Measurements from ENCODE around the gene POC1A. TPM values are rescaled to one million over a fixed set of nuclear protein-coding genes. Genes with fewer than 3 reads are reported as not detected.

POC1A gene
- total RNA-seq, 1 experiment from 2014 or later = 9.8 TPM

GRCh38 chr3:52190294-52191074 lies 36.3 kb upstream of the POC1A start:
- no peaks in the 10 kb centered on the region for H3K27me3 Mint-ChIP-seq (ENCODE audit: insufficient read depth, unreplicated experiment)
- no peaks in the 10 kb centered on the region for H3K36me3 Mint-ChIP-seq (ENCODE audit: insufficient read depth, unreplicated experiment)
- H3K27ac Mint-ChIP-seq (ENCODE audit: low read depth, unreplicated experiment) = no peak overlapping the region
- intact Hi-C loops (cut with micrococcal nuclease) = no loop called here
- peaks cover 22% of the 10 kb centered on the region for H3K4me1 Mint-ChIP-seq (ENCODE audit: insufficient read depth, unreplicated experiment)
- no TSS peak for BruUV-seq (replicated peaks)
- H3K4me3 Mint-ChIP-seq (ENCODE audit: unreplicated experiment) = no peak overlapping the region
- ChIA-PET CTCF (interaction anchor here (0.6 kb wide), 1 partner anchor 29 kb away, joined by 3 read pairs; no protein-coding TSS in a partner anchor), POLR2A (no interaction called here)
- no peak for TF ChIP-seq CTCF (IDR thresholded peaks at IDR 0.05; ENCODE audit: unreplicated experiment)
- DNase-seq (ENCODE audit: unreplicated experiment) = peak; percentile 65
- no peaks in the 10 kb centered on the region for H3K9me3 Mint-ChIP-seq (ENCODE audit: unreplicated experiment)

- H3K27me3 Mint-ChIP-seq (ENCODE audit: insufficient read depth, unreplicated experiment) = no peaks in the 10 kb centered on the region
- no peak overlapping the region for H3K27ac Mint-ChIP-seq (ENCODE audit: low read depth, unreplicated experiment)
- no peak overlapping the region for H3K4me3 Mint-ChIP-seq (ENCODE audit: unreplicated experiment)
- BruUV-seq (replicated peaks) = no TSS peak
- no peaks in the 10 kb centered on the region for H3K9me3 Mint-ChIP-seq (ENCODE audit: unreplicated experiment)
- intact Hi-C loops (cut with micrococcal nuclease) = no loop called here
- TF ChIP-seq CTCF (IDR thresholded peaks at IDR 0.05; ENCODE audit: unreplicated experiment) = no peak
- DNase-seq (ENCODE audit: unreplicated experiment) = no peak
- H3K36me3 Mint-ChIP-seq (ENCODE audit: insufficient read depth, unreplicated experiment) = no peaks in the 10 kb centered on the region
- POLR2A ChIA-PET = no interaction called here
- H3K4me1 Mint-ChIP-seq (ENCODE audit: insufficient read depth, unreplicated experiment) = peaks cover 22% of the 10 kb centered on the region
- CTCF ChIA-PET = interaction anchor here (1.2 kb wide), 1 partner anchor 150 kb away, joined by 3 read pairs; no protein-coding TSS in a partner anchor
Observed at GRCh38 chr3:52188556-52188955, 34.3 kb upstream of the POC1A start.

GRCh38 chr3:52186729-52187128 lies 32.5 kb upstream of the POC1A start:
- ChIA-PET POLR2A (no interaction called here), CTCF (interaction anchor here (0.5 to 1.9 kb wide), 4 partner anchors 34 to 164 kb away, joined by 3 to 6 read pairs (median 3); no protein-coding TSS in a partner anchor)
- BruUV-seq (replicated peaks) = no TSS peak

More at GRCh38 chr3:52186729-52187128, 32.5 kb upstream of the POC1A start:
- Mint-ChIP-seq H3K9me3 (ENCODE audit: unreplicated experiment) (no peaks in the 10 kb centered on the region), H3K27ac (ENCODE audit: low read depth, unreplicated experiment) (no peak overlapping the region), H3K4me1 (ENCODE audit: insufficient read depth, unreplicated experiment) (peaks cover 15% of the 10 kb centered on the region), H3K4me3 (ENCODE audit: unreplicated experiment) (no peak overlapping the region), H3K27me3 (ENCODE audit: insufficient read depth, unreplicated experiment) (no peaks in the 10 kb centered on the region), H3K36me3 (ENCODE audit: insufficient read depth, unreplicated experiment) (no peaks in the 10 kb centered on the region)
- no peak for TF ChIP-seq CTCF (IDR thresholded peaks at IDR 0.05; ENCODE audit: unreplicated experiment)
- intact Hi-C loops (cut with micrococcal nuclease) = no loop called here
- DNase-seq (ENCODE audit: unreplicated experiment) = no peak

All from MCF 10A (cell line).